ENCODE measurements around the gene KIF16B. TPM values are rescaled to one million over a fixed set of nuclear protein-coding genes. Genes with fewer than 3 reads are reported as not detected.

The KIF16B gene
- total and polyA plus RNA-seq, 9 of the 15 experiments (the other 6 are each of a cell fraction or from before 2014, with no cell fraction given): 1.00 to 10.6 (median 8.5) TPM

- FAIRE-seq (no peak), ATAC-seq (no peak)
- no TSS peak for BruUV-seq (replicated peaks)
Observed at GRCh38 chr20:16516794-16517193, 56.5 kb downstream of the KIF16B start.

More at GRCh38 chr20:16516794-16517193, 56.5 kb downstream of the KIF16B start:
- no peaks in the 10 kb centered on the region for H3K79me2 ChIP-seq (ENCODE audit: control insufficient read depth, insufficient read depth, low read length)
- DNase-seq (ENCODE audit: extremely low read depth in 1 of 4, low spot score in 3 of 4): no peak
- H3K4me3 ChIP-seq: no peak overlapping the region
- H3K9ac ChIP-seq (ENCODE audit: insufficient read depth in 1 of 2, low read depth in 2 of 2, low read length in 2 of 2): no peak overlapping the region
- H3K4me2 ChIP-seq (ENCODE audit: insufficient read depth, low read length): no peak overlapping the region
- H2AFZ ChIP-seq (ENCODE audit: low read depth, low read length): no peak overlapping the region
- 20% methylated on average over 1 of the region's 1 CpG for WGBS (ENCODE audit: insufficient coverage, low coverage, missing lambda C conversion rate)
- H3K9me1 ChIP-seq (ENCODE audit: control insufficient read depth, insufficient read depth, low read length): no peaks in the 10 kb centered on the region
- no peak overlapping the region for H3K27ac ChIP-seq (ENCODE audit: extremely low read depth, low read depth, low read length)
- no peaks in the 10 kb centered on the region for H3K4me1 ChIP-seq (replicated peaks in 1 of 2; ENCODE audit: control insufficient read depth in 2 of 2, insufficient read depth in 2 of 2, low read length in 2 of 2)
- H3K27me3 ChIP-seq (ENCODE audit: control insufficient read depth in 2 of 2, insufficient read depth in 2 of 2, low read length in 2 of 2): no peaks in the 10 kb centered on the region
- ChIA-PET POLR2A (no interaction called here), CTCF (ENCODE audit: low intra/inter-chr PET ratio) (no interaction called here)
- in situ Hi-C loops (cut with MboI) (no loop called here), intact Hi-C loops (cut with micrococcal nuclease) (loop anchor here (5.0 to 10.0 kb wide), 2 partner anchors 108 to 241 kb away; no protein-coding TSS in a partner anchor)
- no peak for TF ChIP-seq SNIP1 (IDR thresholded peaks at IDR 0.05; ENCODE audit: low read depth)
- TF ChIP-seq NR2C2 (CRISPR knock-in tag; IDR thresholded peaks at IDR 0.05): no peak
- no peak for TF ChIP-seq NR2C2 (tag; IDR thresholded peaks at IDR 0.05)
- TF ChIP-seq ZBTB34 (CRISPR knock-in tag; IDR thresholded peaks at IDR 0.05): no peak
- no peak for TF ChIP-seq ZNF561 (CRISPR knock-in tag; conservative IDR thresholded peaks at IDR 0.05)
- TF ChIP-seq ARID4B (CRISPR knock-in tag; IDR thresholded peaks at IDR 0.05): no peak
- TF ChIP-seq TEAD4 (IDR thresholded peaks at IDR 0.05; ENCODE audit: low read length): no peak
- TF ChIP-seq TEAD4 (CRISPR knock-in tag; IDR thresholded peaks at IDR 0.05; ENCODE audit: borderline replicate concordance): no peak
- TF ChIP-seq NCOA6 (IDR thresholded peaks at IDR 0.05): no peak
- no peak for TF ChIP-seq XRCC5 (IDR thresholded peaks at IDR 0.05; ENCODE audit: low read depth, low read length)
- no peak for TF ChIP-seq NKRF (IDR thresholded peaks at IDR 0.05; ENCODE audit: borderline replicate concordance)
- TF ChIP-seq SAP30 (IDR thresholded peaks at IDR 0.05; ENCODE audit: borderline replicate concordance, insufficient read depth, low read depth, low read length, poor library complexity, severe bottlenecking): no peak
- no peak for TF ChIP-seq ZBTB1 (CRISPR knock-in tag; IDR thresholded peaks at IDR 0.05; ENCODE audit: borderline replicate concordance, low read depth)
- TF ChIP-seq ZNF197 (CRISPR knock-in tag; IDR thresholded peaks at IDR 0.05; ENCODE audit: low read depth): no peak
- no peak for TF ChIP-seq PHF21A (IDR thresholded peaks at IDR 0.05; ENCODE audit: borderline replicate concordance, low read depth)
- no peak for TF ChIP-seq ZNF707 (CRISPR knock-in tag; conservative IDR thresholded peaks at IDR 0.05)
- no peaks in the 10 kb centered on the region for H3K9me3 ChIP-seq (replicated peaks; ENCODE audit: control insufficient read depth, insufficient read depth, low read depth, low read length)
- no peaks in the 10 kb centered on the region for H3K36me3 ChIP-seq (ENCODE audit: control insufficient read depth, insufficient read depth, low read length)
- H4K20me1 ChIP-seq (replicated peaks; ENCODE audit: control insufficient read depth, insufficient read depth, low read length): no peaks in the 10 kb centered on the region
